SW480 (cell line): ENCODE data around the gene EPHA3.

Source experiments
- DNase-seq: peaks from one replicate; pipeline ENCODE4 v3.0.0-alpha.2; 2016; ENCODE audit warnings: low spot score

The EPHA3 gene

GRCh38 chr3:89447243-89447642, 339.8 kb downstream of the EPHA3 start:
- DNase-seq = no peak

- DNase-seq = no peak
Measured at GRCh38 chr3:89449086-89449485, 341.7 kb downstream of the EPHA3 start.

- no peak for DNase-seq
Measured at GRCh38 chr3:89452066-89452465, 344.6 kb downstream of the EPHA3 start.

- no peak for DNase-seq
Measured at GRCh38 chr3:89455240-89455639, 347.8 kb downstream of the EPHA3 start.

GRCh38 chr3:89467898-89468363, 360.5 kb downstream of the EPHA3 start:
- no peak for DNase-seq

- no peak for DNase-seq
Measured at GRCh38 chr3:89472101-89472500, 364.7 kb downstream of the EPHA3 start.

GRCh38 chr3:89474333-89475130, 367.1 kb downstream of the EPHA3 start:
- no peak for DNase-seq

- DNase-seq = no peak
Measured at GRCh38 chr3:89488800-89489580, 381.6 kb downstream of the EPHA3 start.

GRCh38 chr3:89490129-89490528, 382.7 kb downstream of the EPHA3 start:
- DNase-seq = no peak

GRCh38 chr3:89494734-89495133, 387.3 kb downstream of the EPHA3 start:
- no peak for DNase-seq

- no peak for DNase-seq
Measured at GRCh38 chr3:89503891-89504391, 396.5 kb downstream of the EPHA3 start.

- DNase-seq = no peak
Measured at GRCh38 chr3:89504432-89504831, 397.0 kb downstream of the EPHA3 start.

- no peak for DNase-seq
Measured at GRCh38 chr3:89506462-89507103, 399.2 kb downstream of the EPHA3 start.

GRCh38 chr3:89521328-89521727, 413.9 kb downstream of the EPHA3 start:
- DNase-seq = no peak

GRCh38 chr3:89522155-89522554, 414.7 kb downstream of the EPHA3 start:
- no peak for DNase-seq

- DNase-seq = no peak
Measured at GRCh38 chr3:89525609-89526008, 418.2 kb downstream of the EPHA3 start.

- DNase-seq = no peak
Measured at GRCh38 chr3:89527736-89528305, 420.4 kb downstream of the EPHA3 start.
